NCI-H526 (cell line): ENCODE data around the gene AP5Z1.
A peak's percentile ranks its signal among the peaks of the same experiment; 100 is the strongest.
"Not testable (repeated sequence)": the region's sequence is repeated elsewhere in the genome, so short reads cannot be mapped to it uniquely, and the experiment has no call there.

ENCODE experiments used
- DNase-seq, 2 experiments: peaks; one replicate each; lab custom pipeline; 2025; lab: John Stamatoyannopoulos, UW

AP5Z1 gene

GRCh38 chr7:4788627-4789189 lies 13.3 kb downstream of the AP5Z1 start:
- no peak for DNase-seq

GRCh38 chr7:4789194-4790077 lies 14.0 kb downstream of the AP5Z1 start:
- DNase-seq: no peak

- no peak for DNase-seq
Measured at GRCh38 chr7:4790078-4790465, 14.6 kb downstream of the AP5Z1 start.

- no peak for DNase-seq
Measured at GRCh38 chr7:4790516-4790991, 15.1 kb downstream of the AP5Z1 start.

- no peak for DNase-seq
Measured at GRCh38 chr7:4791101-4791737, 15.8 kb downstream of the AP5Z1 start.

DNA sequence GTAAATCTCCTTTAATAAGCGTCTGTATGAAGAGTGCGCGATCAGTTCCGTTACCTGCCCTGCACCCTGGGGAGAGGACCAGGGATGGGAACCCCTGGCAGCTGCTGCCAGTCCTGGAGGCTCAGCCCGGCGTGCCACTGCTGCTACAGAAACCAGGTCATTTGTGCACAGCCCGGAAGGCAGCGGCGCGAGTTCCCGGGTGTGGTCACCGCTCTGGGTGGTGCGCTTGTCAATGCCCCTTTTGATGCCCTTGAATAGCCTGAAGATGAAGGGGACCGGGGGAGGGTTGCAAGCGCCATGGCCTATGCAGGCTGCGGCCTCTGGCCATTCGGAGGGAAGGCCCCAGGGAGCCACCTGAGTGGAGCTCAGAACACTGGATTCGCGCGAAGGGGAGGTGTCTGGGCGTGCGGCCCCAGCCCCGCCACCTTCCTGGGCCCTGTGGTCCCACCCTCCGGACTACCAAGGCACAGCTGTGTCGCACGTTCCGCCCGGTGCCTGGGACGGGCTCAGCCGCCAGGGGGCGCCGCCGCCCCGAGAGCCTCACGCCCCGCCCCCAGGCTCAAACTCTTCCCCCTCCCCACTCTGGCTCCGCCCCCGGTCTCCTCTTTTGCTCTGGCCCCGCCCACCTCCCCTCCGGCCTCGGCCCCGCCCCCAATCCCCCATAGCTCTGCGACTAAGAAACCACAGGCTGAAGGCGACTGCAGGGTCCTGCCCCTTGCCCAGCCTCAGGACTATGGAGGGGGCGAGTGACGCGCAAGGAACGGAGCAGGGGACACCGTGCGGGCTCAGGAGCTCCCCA lies 16.5 kb downstream of the AP5Z1 start:
- DNase-seq: peak in 1 of 2 experiments; percentile 44

GRCh38 chr7:4792537-4793126 lies 17.2 kb downstream of the AP5Z1 start:
- DNase-seq: no peak

DNA sequence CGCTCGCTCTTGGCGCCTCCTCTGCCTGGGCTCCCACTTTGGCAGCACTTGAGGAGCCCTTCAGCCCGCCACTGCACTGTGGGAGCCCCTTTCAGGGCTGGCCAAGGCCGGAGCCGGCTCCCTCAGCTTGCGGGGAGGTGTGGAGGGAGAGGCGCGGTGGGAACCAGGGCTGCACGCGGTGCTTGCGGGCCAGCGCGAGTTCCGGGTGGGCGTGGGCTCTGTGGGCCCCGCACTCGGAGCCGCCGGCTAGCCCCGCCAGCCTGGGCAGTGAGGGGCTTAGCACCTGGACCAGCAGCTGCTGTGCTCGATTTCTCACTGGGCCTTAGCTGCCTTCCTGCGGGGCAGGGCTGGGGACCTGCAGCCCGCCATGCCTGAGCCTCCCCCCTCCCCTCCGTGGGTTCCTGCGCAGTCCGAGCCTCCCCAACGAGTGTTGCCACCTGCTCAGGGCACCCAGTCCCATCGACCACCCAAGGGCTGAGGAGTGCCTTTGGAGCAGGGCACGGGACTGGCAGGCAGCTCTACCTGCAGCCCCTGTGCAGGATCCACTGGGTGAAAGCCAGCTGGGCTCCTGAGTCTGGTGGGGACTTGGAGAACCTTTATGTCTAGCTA lies 18.1 kb downstream of the AP5Z1 start:
- not testable (repeated sequence) for DNase-seq

DNA sequence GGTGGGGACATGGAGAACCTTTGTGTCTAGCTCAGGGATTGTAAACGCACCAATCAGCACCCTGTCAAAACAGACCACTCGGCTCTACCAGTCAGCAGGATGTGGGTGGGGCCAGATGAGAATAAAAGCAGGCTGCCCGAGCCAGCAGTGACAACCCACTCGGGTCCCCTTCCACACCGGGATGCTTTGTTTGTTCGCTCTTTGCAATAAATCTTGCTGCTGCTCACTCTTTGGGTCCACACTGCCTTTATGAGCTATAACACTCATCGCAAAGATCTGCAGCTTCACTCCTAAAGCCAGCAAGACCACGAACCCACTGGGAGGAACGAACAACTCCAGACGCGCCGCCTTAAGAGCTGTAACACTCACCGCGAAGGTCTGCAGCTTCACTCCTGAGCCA lies 18.7 kb downstream of the AP5Z1 start:
- DNase-seq: not testable (repeated sequence)

DNA sequence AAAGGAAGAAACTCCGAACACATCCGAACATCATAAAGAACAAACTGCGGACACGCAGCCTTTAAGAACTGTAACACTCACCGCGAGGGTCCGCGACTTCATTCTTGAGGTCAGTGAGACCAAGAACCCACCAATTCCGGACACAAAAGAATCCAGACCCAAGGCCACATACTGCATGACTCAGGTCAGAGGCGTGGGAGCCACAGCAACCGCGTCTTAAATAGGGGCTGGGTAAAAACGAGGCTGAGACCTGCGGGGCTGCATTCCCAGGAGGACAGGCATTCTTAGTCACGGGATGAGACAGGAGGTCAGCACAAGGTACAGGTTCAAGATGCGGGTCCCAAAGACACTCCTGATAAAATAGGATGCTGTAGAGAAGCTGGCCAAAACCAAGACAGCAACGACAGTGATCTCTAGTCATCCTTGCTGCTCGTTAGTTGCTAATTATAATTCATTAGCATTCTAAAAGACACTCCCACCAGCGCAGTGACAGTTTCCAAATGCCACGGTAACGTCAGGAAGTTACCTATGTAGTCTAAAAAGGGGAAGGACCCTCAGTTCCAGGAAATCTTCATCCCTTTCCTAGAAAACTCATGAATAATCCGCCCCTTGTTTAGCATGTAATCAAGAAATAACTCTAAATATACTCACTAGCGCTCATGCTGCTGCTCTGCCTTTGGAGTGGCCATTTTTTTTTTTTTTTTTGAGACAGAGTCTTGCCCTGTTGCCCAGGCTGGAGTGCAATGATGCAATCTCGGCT lies 19.3 kb downstream of the AP5Z1 start:
- no peak for DNase-seq

- no peak for DNase-seq
Measured at GRCh38 chr7:4796453-4796852, 21.0 kb downstream of the AP5Z1 start.

GRCh38 chr7:4797858-4798705 lies 22.7 kb downstream of the AP5Z1 start:
- DNase-seq: peak in 1 of 2 experiments; percentile 59

GRCh38 chr7:4798706-4799235 lies 23.3 kb downstream of the AP5Z1 start:
- no peak for DNase-seq

GRCh38 chr7:4799508-4800268 lies 24.3 kb downstream of the AP5Z1 start:
- DNase-seq: no peak

DNA sequence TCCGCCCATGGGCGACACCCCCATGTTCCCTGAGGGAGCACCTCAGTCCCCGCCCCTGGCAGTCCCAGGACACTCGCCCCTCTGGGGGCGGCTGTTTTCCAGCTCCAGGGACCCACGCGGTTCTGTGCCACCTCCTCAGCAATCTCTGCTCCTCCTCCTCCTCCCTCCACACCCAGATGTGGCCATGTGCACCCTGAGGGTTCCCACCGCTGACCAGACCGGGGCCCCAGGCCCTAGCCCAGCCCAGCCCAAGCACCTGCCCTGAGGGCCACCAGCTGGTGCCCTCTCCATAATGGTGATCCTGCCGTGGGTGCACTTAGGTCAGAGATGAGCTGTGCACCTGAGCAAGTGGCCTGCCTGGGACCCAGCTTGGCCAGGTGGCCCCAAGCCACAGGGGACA lies 25.1 kb downstream of the AP5Z1 start:
- no peak for DNase-seq

DNA sequence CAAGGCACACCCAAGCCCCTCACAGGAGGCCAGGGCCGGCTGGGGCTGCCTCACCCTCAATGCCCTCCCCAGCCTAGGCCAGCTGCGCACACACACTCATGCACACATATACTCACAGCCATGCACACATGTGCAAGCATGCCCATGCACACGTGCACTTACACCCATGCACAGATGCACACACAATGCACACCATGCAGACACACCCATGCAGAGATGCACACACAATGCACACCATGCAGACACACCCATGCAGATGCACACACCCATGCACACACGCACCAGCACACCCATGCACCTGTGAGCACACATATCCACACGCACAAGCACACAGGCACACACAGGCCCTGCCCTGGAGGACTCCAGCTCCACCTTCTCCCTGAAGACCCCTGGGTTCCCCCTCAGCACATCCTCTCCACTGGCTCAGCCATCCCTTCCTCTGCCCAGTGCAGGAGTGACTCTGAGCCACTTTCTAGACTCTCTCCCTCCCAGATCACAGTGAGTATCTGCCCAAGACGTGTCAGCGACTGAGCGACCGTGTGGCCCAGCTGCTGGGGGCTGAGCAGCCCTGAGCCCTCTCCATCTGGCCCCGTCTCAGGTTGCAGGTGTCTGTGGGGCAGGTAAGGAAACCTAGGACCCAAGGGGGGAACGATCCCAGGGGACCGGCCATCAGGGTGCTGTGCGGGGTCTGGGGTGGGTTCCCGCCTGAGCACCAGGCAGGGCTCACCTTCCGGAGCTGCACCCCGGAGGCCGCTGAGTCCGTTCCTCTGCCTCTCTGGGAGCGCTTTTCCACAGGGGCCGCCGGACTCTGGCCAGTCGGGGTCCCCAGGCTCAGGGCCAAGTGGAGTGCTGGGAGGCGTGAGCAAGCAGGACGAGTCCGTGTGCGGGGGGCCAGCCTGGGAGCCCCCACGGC lies 25.8 kb downstream of the AP5Z1 start:
- DNase-seq: no peak

GRCh38 chr7:4801839-4802231 lies 26.4 kb downstream of the AP5Z1 start:
- no peak for DNase-seq
